GM23338 (cell line): ENCODE measurements around the gene NDST3. TPM values are rescaled to one million over a fixed set of nuclear protein-coding genes. Genes with fewer than 3 reads are reported as not detected.

Experiments used
- ATAC-seq: fragments of 200-7000 bp; cut with Tn5 transposase; 3 replicates; pipeline ENCODE4 v1.9.1; 2020
- DNase-seq: peaks from one replicate; pipeline ENCODE4 v3.0.0-alpha.2; 2015; ENCODE audit warnings: low spot score
- H2AFZ ChIP-seq: fragments of 200-600 bp; sonication (generic); 2 replicates; pipeline ENCODE4 v1.8.0; 2016; ENCODE audit warnings: antibody characterized with exemption, mild to moderate bottlenecking, moderate library complexity
- H3F3A ChIP-seq: fragments of 200-600 bp; sonication (generic); replicated peaks from 2 replicates; pipeline ENCODE4 v1.8.0; 2017; ENCODE audit warnings: antibody characterized with exemption, mixed run types, low read depth
- H3K27ac ChIP-seq: fragments of 200-600 bp; sonication (generic); 2 replicates; pipeline ENCODE4 v1.6.1; 2016; ENCODE audit warnings: low read depth
- H3K27me3 ChIP-seq: fragments of 200-600 bp; sonication (generic); 2 replicates; pipeline ENCODE4 v1.8.0; 2016; ENCODE audit warnings: mild to moderate bottlenecking, mixed run types, moderate library complexity; ENCODE audit not compliant: insufficient read depth
- H3K36me3 ChIP-seq: fragments of 200-600 bp; sonication (generic); 2 replicates; pipeline ENCODE4 v1.8.0; 2016; ENCODE audit warnings: mild to moderate bottlenecking; ENCODE audit not compliant: insufficient read depth
- H3K4me1 ChIP-seq: fragments of 200-600 bp; sonication (generic); 2 replicates; pipeline ENCODE4 v1.8.0; 2016; ENCODE audit warnings: mild to moderate bottlenecking, moderate library complexity; ENCODE audit not compliant: insufficient read depth
- H3K4me2 ChIP-seq: fragments of 200-600 bp; sonication (generic); 2 replicates; pipeline ENCODE4 v1.7.1; 2017; ENCODE audit warnings: mixed run types
- H3K4me3 ChIP-seq: fragments of 200-600 bp; sonication (generic); 2 replicates; pipeline ENCODE4 v1.6.1; 2016; ENCODE audit warnings: mixed run types
- H3K79me2 ChIP-seq: fragments of 200-600 bp; sonication (generic); replicated peaks from 2 replicates; pipeline ENCODE4 v1.8.0; 2017; ENCODE audit warnings: mild to moderate bottlenecking; ENCODE audit not compliant: insufficient read depth
- H3K9me2 ChIP-seq: fragments of 200-600 bp; sonication (generic); 2 replicates; pipeline ENCODE4 v1.8.0; 2017; ENCODE audit not compliant: insufficient read depth
- H4K20me1 ChIP-seq: fragments of 200-600 bp; sonication (generic); replicated peaks from 2 replicates; pipeline ENCODE4 v1.8.0; 2017; ENCODE audit warnings: mild to moderate bottlenecking; ENCODE audit not compliant: insufficient read depth
- H3K27ac Mint-ChIP-seq: 2 replicates; pipeline ENCODE4 v1.8.0; 2020; ENCODE audit warnings: inconsistent platforms, mild to moderate bottlenecking, moderate library complexity, mixed read lengths
- H3K27me3 Mint-ChIP-seq: 3 replicates; pipeline ENCODE4 v1.8.0; 2022; ENCODE audit warnings: low read depth, mild to moderate bottlenecking, moderate library complexity, mixed read lengths, inconsistent platforms; ENCODE audit not compliant: insufficient read depth, poor library complexity
- H3K36me3 Mint-ChIP-seq: 3 replicates; pipeline ENCODE4 v1.8.0; 2021; ENCODE audit warnings: low read depth, mild to moderate bottlenecking, inconsistent platforms, moderate library complexity, mixed read lengths
- H3K4me1 Mint-ChIP-seq: 3 replicates; pipeline ENCODE4 v1.8.0; 2020; ENCODE audit warnings: mild to moderate bottlenecking, inconsistent platforms, mixed read lengths
- H3K4me3 Mint-ChIP-seq: 3 replicates; pipeline ENCODE4 v1.8.0; 2021; ENCODE audit warnings: moderate library complexity, mild to moderate bottlenecking, inconsistent platforms, mixed read lengths
- H3K9me3 Mint-ChIP-seq: 3 replicates; pipeline ENCODE4 v1.8.0; 2020; ENCODE audit warnings: moderate library complexity, mild to moderate bottlenecking, inconsistent platforms, mixed read lengths
- CREB1 ChIP-seq: fragments of 250-450 bp; sonication (Bioruptor Pico); IDR thresholded peaks from 2 replicates; pipeline ENCODE4 v1.5.0; 2020; ENCODE audit warnings: low read depth, mild to moderate bottlenecking, moderate library complexity
- ETS1 ChIP-seq: IDR thresholded peaks from 2 replicates; pipeline ENCODE4 v1.6.1; 2016; ENCODE audit warnings: antibody characterized with exemption
- EZH2 ChIP-seq: fragments of 200-600 bp; sonication (generic); IDR thresholded peaks from one replicate; pipeline ENCODE4 v1.8.0; 2017; ENCODE audit warnings: antibody characterized with exemption, mild to moderate bottlenecking, low read depth; ENCODE audit not compliant: unreplicated experiment
- JUNB ChIP-seq: IDR thresholded peaks from one replicate; pipeline ENCODE4 v1.6.1; 2016; ENCODE audit warnings: antibody characterized with exemption; ENCODE audit not compliant: unreplicated experiment
- NANOG ChIP-seq: IDR thresholded peaks from 2 replicates; pipeline ENCODE4 v1.6.1; 2016; ENCODE audit warnings: antibody characterized with exemption, borderline replicate concordance
- POLR2AphosphoS5 ChIP-seq: IDR thresholded peaks from 2 replicates; pipeline ENCODE4 v1.6.1; 2016; ENCODE audit warnings: antibody characterized with exemption, low read depth
- REST ChIP-seq: IDR thresholded peaks from one replicate; pipeline ENCODE4 v1.6.1; 2018; ENCODE audit warnings: antibody characterized with exemption; ENCODE audit not compliant: unreplicated experiment
- STAT1 ChIP-seq: IDR thresholded peaks from one replicate; pipeline ENCODE4 v1.6.1; 2016; ENCODE audit warnings: antibody characterized with exemption; ENCODE audit not compliant: unreplicated experiment
- ZNF114 ChIP-seq: fragments of 250-450 bp; sonication (Bioruptor Pico); IDR thresholded peaks from 2 replicates; pipeline ENCODE4 v1.5.0; 2020; ENCODE audit warnings: mild to moderate bottlenecking, moderate library complexity
- ZNF462 ChIP-seq: fragments of 250-450 bp; sonication (Bioruptor Pico); IDR thresholded peaks from 2 replicates; pipeline ENCODE4 v1.5.0; 2020; ENCODE audit warnings: mild to moderate bottlenecking, moderate library complexity
- polyA plus RNA-seq: library from polyadenylated mRNA; unstranded; fragments of >200 nt; fragmentation: Nextera tagmentation; extraction: Ambion mirVana; gene quantifications from 2 replicates; pipeline ENCODE4 v1.2.1, GENCODE V29; 2016
- total RNA-seq: library from RNA; depleted of rRNA; stranded (reverse); fragments of >200 nt; shearing (Covaris generic); gene quantifications from 2 replicates; pipeline ENCODE4 v1.2.3, GENCODE V29; 2014

Gene NDST3
- total and polyA plus RNA-seq, 2 experiments from 2014 or later: 0.19 to 0.56 TPM

GRCh38 chr4:118175506-118175905 lies 141.2 kb downstream of the NDST3 start:
- peaks cover 3% of the 10 kb centered on the region; the same call in 2 of the 3 replicates for H3K4me1 Mint-ChIP-seq
- H2AFZ ChIP-seq: peak overlapping the region; percentile 35; the same call in 1 of the 2 replicates
- no peaks in the 10 kb centered on the region for H4K20me1 ChIP-seq
- no peaks in the 10 kb centered on the region for H3K79me2 ChIP-seq
- H3K27me3 Mint-ChIP-seq: no peaks in the 10 kb centered on the region
- no peak overlapping the region for H3K4me3 ChIP-seq
- no peaks in the 10 kb centered on the region for H3K9me2 ChIP-seq
- H3K9me3 Mint-ChIP-seq: no peaks in the 10 kb centered on the region
- H3K36me3 ChIP-seq: no peaks in the 10 kb centered on the region
- no peak for TF ChIP-seq REST
- no peak for TF ChIP-seq EZH2
- no peak for TF ChIP-seq JUNB
- no peak for TF ChIP-seq ETS1
- no peak for TF ChIP-seq STAT1
- no peak for TF ChIP-seq POLR2AphosphoS5
- TF ChIP-seq ZNF462 (CRISPR knock-in tag): no peak
- TF ChIP-seq ZNF114 (CRISPR knock-in tag): no peak
- TF ChIP-seq CREB1 (CRISPR knock-in tag): no peak
- no peak for TF ChIP-seq NANOG
- H3F3A ChIP-seq: no peaks in the 10 kb centered on the region
- DNase-seq (no peak), ATAC-seq (no peak)
- no peak overlapping the region for H3K27ac ChIP-seq
- H3K36me3 Mint-ChIP-seq: no peaks in the 10 kb centered on the region
- H3K27ac Mint-ChIP-seq: no peak overlapping the region
- H3K4me2 ChIP-seq: no peak overlapping the region
- no peaks in the 10 kb centered on the region for H3K27me3 ChIP-seq
- no peaks in the 10 kb centered on the region for H3K4me1 ChIP-seq
- no peak overlapping the region for H3K4me3 Mint-ChIP-seq
